ENCODE results near the gene FAM234B.

FAM234B gene

DNA sequence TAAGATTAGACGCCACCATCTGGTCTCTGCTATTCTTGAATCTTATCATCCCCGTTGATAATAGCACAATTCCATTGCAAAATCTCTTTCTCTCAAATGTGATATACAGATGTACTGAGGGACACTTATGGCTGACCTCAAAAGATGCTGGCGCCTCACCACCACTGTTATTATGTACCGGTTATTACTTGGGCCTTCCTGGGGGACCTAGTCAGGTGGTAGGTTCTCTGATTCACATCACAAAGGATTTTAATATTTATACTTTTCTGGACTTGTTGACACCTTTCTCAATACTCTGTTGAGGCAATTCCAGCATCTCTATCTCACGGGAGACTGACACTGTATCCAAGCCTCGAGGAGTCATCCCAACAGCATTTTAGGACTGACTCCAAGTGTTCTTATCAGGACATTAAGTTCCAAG lies 21.3 kb upstream of the FAM234B start:
- H3K9me3 ChIP-seq (ENCODE audit: control insufficient read depth in 5 of 5, low read length in 5 of 5): no peaks in the 10 kb centered on the region
- no peak overlapping the region for H3K9ac ChIP-seq (ENCODE audit: low read length in 5 of 5)
- H3K27ac ChIP-seq (ENCODE audit: low read depth, low read length): no peak overlapping the region
- peaks cover 0 to 5% (median 0%) of the 10 kb centered on the region in 5 donors for H3K27me3 ChIP-seq (ENCODE audit: control insufficient read depth in 5 of 5, insufficient read depth in 4 of 5, low read length in 5 of 5)
- H3K4me3 ChIP-seq (ENCODE audit: low read depth in 1 of 5, low read length in 5 of 5): no peak overlapping the region
- H3K36me3 ChIP-seq (ENCODE audit: control insufficient read depth in 5 of 5, insufficient read depth in 5 of 5, low read length in 5 of 5): no peaks in the 10 kb centered on the region
- H3K4me1 ChIP-seq (ENCODE audit: control insufficient read depth in 5 of 5, insufficient read depth in 5 of 5, low read length in 5 of 5): peaks cover 0 to 15% (median 0%) of the 10 kb centered on the region in 5 donors

DNA sequence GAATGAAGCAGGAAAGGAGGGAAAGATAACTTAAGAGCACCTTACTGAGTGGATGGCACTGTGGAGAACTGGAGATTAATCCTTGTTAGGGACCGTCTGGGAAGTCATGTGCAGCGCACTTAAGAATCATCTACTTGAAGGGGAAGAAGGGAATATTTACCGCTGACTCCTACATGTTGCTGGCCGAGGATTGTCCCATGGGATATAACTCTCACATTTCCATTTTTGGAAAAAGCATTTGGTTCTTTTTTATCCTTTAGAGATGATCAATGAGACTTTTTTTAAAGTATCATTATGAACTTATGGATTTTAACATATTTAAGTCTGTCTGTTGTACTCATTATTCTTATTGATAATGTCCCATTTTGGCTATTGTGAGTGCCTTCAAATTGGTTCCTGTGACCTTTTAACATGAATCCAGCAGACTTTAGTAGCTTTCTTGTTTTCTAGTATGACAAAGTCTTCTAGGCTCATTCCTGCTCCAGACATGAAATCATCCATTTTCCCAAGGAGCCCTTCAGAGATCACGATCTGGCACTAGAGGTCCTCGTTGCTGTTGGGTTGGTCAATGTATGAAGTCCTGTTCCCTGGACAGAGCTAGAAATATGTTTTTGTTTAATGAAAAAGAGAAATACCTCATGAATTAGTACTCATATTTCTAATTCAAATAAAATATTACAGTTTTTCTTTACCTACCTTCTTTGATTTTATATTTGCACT lies 20.2 kb upstream of the FAM234B start:
- Histone ChIP-seq H3K4me1 (ENCODE audit: control insufficient read depth in 5 of 5, insufficient read depth in 5 of 5, low read length in 5 of 5) (peaks cover 0 to 15% (median 0%) of the 10 kb centered on the region in 5 donors), H3K27ac (ENCODE audit: low read depth, low read length) (no peak overlapping the region), H3K4me3 (ENCODE audit: low read depth in 1 of 5, low read length in 5 of 5) (no peak overlapping the region), H3K9me3 (ENCODE audit: control insufficient read depth in 5 of 5, low read length in 5 of 5) (no peaks in the 10 kb centered on the region), H3K9ac (ENCODE audit: low read length in 5 of 5) (no peak overlapping the region), H3K27me3 (ENCODE audit: control insufficient read depth in 5 of 5, insufficient read depth in 4 of 5, low read length in 5 of 5) (peaks cover 0 to 5% (median 0%) of the 10 kb centered on the region in 5 donors), H3K36me3 (ENCODE audit: control insufficient read depth in 5 of 5, insufficient read depth in 5 of 5, low read length in 5 of 5) (no peaks in the 10 kb centered on the region)

DNA sequence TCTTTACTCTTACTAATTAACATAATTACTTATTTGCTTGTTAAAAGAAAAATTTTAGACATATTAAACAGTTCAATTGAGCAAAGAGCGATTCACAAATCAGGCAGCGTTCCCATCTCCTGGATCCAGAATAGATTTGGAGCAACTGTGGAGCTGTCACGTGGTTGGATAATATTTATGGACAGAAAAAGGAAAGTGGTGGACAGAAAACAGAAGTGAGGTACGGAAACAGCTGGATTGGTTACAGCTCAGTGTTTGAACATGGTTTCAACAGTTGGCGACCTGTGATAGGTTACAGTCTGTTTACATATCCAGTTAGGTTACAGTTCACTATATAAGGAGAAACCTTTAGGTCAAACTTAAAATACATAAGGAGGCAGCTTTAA lies 19.7 kb upstream of the FAM234B start:
- no peak overlapping the region for H3K27ac ChIP-seq (ENCODE audit: low read depth, low read length)

DNA sequence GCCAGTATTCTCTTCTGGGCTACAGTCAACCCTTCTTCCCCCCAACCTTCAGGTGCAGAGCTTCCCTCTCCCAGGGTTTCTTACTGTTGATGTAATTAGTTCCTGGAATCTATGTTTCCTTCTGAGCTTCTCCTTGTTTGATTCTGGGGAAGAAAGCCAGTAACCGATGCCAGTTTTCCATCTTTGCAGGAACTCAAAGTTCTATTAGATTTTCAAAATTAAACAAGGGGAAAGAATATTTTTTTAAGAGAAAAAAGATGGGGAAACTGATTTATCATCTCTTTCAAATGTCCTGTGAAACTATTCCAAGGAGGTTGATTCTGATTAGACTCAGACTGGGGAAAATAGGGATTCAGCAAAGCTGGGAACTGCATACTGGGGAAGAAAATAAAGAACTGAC lies 17.9 kb upstream of the FAM234B start:
- no peak overlapping the region for H3K4me3 ChIP-seq (ENCODE audit: low read depth in 1 of 5, low read length in 5 of 5)
- H3K27ac ChIP-seq (ENCODE audit: low read depth, low read length): no peak overlapping the region
- H3K9me3 ChIP-seq (ENCODE audit: control insufficient read depth in 5 of 5, low read length in 5 of 5): no peaks in the 10 kb centered on the region
- H3K27me3 ChIP-seq (ENCODE audit: control insufficient read depth in 5 of 5, insufficient read depth in 4 of 5, low read length in 5 of 5): peaks cover 0 to 7% (median 0%) of the 10 kb centered on the region in 5 donors
- no peak overlapping the region for H3K9ac ChIP-seq (ENCODE audit: low read length in 5 of 5)
- peaks cover 0 to 15% (median 0%) of the 10 kb centered on the region in 5 donors for H3K4me1 ChIP-seq (ENCODE audit: control insufficient read depth in 5 of 5, insufficient read depth in 5 of 5, low read length in 5 of 5)
- no peaks in the 10 kb centered on the region for H3K36me3 ChIP-seq (ENCODE audit: control insufficient read depth in 5 of 5, insufficient read depth in 5 of 5, low read length in 5 of 5)

More for the DNA sequence above, 19.7 kb upstream of the FAM234B start:
- peak overlapping the region in 1 of 5 donors; percentile 36 for H3K4me3 ChIP-seq (ENCODE audit: low read depth in 1 of 5, low read length in 5 of 5)
- H3K27me3 ChIP-seq (ENCODE audit: control insufficient read depth in 5 of 5, insufficient read depth in 4 of 5, low read length in 5 of 5): peaks cover 0 to 7% (median 0%) of the 10 kb centered on the region in 5 donors
- no peaks in the 10 kb centered on the region for H3K36me3 ChIP-seq (ENCODE audit: control insufficient read depth in 5 of 5, insufficient read depth in 5 of 5, low read length in 5 of 5)
- H3K4me1 ChIP-seq (ENCODE audit: control insufficient read depth in 5 of 5, insufficient read depth in 5 of 5, low read length in 5 of 5): peaks cover 0 to 15% (median 0%) of the 10 kb centered on the region in 5 donors
- H3K9me3 ChIP-seq (ENCODE audit: control insufficient read depth in 5 of 5, low read length in 5 of 5): no peaks in the 10 kb centered on the region
- peak overlapping the region in 1 of 5 donors; percentile 15 for H3K9ac ChIP-seq (ENCODE audit: low read length in 5 of 5)

DNA sequence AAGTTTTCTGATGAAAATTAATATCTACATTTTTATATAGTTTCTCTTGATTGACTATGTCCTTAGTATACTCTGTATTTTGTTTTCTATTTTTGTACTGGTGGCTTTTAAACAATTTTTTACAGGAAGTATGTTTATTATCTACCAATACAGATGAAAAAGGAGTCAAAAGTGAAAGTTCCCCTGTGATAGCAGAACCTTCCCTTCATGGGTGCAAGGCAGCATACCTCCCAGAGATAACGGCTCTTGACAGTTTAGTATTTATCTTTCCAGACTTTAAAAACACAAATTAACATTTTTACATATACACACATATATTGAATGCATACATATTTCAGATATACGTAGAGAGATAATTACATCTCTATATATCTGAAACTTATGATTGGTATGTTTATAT lies 17.1 kb upstream of the FAM234B start:
- no peak overlapping the region for H3K27ac ChIP-seq (ENCODE audit: low read depth, low read length)
- H3K4me1 ChIP-seq (ENCODE audit: control insufficient read depth in 5 of 5, insufficient read depth in 5 of 5, low read length in 5 of 5): peaks cover 0 to 15% (median 0%) of the 10 kb centered on the region in 5 donors
- H3K27me3 ChIP-seq (ENCODE audit: control insufficient read depth in 5 of 5, insufficient read depth in 4 of 5, low read length in 5 of 5): peaks cover 0 to 7% (median 0%) of the 10 kb centered on the region in 5 donors
- H3K4me3 ChIP-seq (ENCODE audit: low read depth in 1 of 5, low read length in 5 of 5): no peak overlapping the region
- H3K9ac ChIP-seq (ENCODE audit: low read length in 5 of 5): no peak overlapping the region
- H3K36me3 ChIP-seq (ENCODE audit: control insufficient read depth in 5 of 5, insufficient read depth in 5 of 5, low read length in 5 of 5): no peaks in the 10 kb centered on the region
- no peaks in the 10 kb centered on the region for H3K9me3 ChIP-seq (ENCODE audit: control insufficient read depth in 5 of 5, low read length in 5 of 5)

DNA sequence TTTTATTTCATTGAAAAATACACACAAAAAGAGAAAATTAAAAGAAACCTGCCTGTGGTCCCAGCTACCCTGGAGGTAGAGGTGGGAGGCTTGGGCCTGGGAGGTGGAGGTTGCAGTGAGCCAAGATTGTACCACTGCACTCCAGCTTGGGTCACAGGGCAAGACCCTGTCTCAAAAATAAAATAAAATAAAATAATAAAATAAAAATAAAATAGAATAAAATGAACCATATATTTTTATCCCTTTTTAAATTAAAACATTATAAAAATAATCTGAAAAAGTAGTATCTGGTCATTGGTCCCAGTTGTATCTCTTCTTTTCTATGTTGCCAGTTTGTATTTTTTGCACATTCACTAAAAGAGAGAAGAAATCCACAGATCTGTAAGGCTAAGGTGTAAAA lies 16.7 kb upstream of the FAM234B start:
- no peaks in the 10 kb centered on the region for H3K9me3 ChIP-seq (ENCODE audit: control insufficient read depth in 5 of 5, low read length in 5 of 5)
- H3K36me3 ChIP-seq (ENCODE audit: control insufficient read depth in 5 of 5, insufficient read depth in 5 of 5, low read length in 5 of 5): no peaks in the 10 kb centered on the region
- no peak overlapping the region for H3K27ac ChIP-seq (ENCODE audit: low read depth, low read length)
- peaks cover 0 to 15% (median 0%) of the 10 kb centered on the region in 5 donors for H3K4me1 ChIP-seq (ENCODE audit: control insufficient read depth in 5 of 5, insufficient read depth in 5 of 5, low read length in 5 of 5)
- no peak overlapping the region for H3K9ac ChIP-seq (ENCODE audit: low read length in 5 of 5)
- no peak overlapping the region for H3K4me3 ChIP-seq (ENCODE audit: low read depth in 1 of 5, low read length in 5 of 5)
- peaks cover 0 to 7% (median 0%) of the 10 kb centered on the region in 5 donors for H3K27me3 ChIP-seq (ENCODE audit: control insufficient read depth in 5 of 5, insufficient read depth in 4 of 5, low read length in 5 of 5)

DNA sequence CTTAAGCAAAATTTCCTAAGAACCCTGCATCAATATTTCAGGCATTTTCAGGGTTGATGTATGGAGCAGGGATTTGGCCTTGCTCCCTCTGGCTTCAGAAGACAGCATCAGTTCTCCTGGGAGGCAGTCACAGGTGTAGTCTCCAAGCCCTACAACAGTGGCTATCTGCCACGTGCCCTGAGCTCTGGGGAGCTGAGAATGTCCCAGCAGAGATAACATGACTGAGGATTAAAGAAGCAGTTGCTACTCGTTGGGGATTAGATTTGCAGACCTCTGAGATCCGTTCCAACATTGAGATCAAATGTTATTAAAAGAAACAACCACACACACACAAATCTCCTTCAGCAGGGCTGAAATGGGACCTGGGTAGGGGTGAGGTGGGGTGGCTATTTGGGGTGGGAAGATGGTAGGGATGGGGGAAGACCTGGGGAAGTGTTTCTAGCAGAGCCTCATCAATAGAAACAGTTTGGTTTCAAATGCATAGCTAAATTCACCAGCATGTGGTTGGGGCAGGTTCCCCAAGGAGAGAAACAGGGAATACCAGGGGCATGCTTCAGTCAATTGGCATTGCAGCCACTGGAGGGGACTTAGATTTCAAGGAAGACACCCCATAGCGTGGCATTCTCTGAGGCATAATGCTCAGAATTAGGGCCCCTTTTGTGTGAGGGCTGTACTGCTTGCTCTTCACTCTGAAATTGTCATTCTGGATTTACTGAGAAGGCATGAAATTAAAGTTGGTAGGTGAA lies 15.2 kb upstream of the FAM234B start:
- Histone ChIP-seq H3K4me1 (ENCODE audit: control insufficient read depth in 5 of 5, insufficient read depth in 5 of 5, low read length in 5 of 5) (peaks cover 0 to 13% (median 3%) of the 10 kb centered on the region in 5 donors), H3K9me3 (ENCODE audit: control insufficient read depth in 5 of 5, low read length in 5 of 5) (no peaks in the 10 kb centered on the region), H3K9ac (ENCODE audit: low read length in 5 of 5) (no peak overlapping the region), H3K36me3 (ENCODE audit: control insufficient read depth in 5 of 5, insufficient read depth in 5 of 5, low read length in 5 of 5) (no peaks in the 10 kb centered on the region), H3K4me3 (ENCODE audit: low read depth in 1 of 5, low read length in 5 of 5) (no peak overlapping the region), H3K27ac (ENCODE audit: low read depth, low read length) (no peak overlapping the region), H3K27me3 (ENCODE audit: control insufficient read depth in 5 of 5, insufficient read depth in 4 of 5, low read length in 5 of 5) (peaks cover 0 to 7% (median 0%) of the 10 kb centered on the region in 5 donors)

DNA sequence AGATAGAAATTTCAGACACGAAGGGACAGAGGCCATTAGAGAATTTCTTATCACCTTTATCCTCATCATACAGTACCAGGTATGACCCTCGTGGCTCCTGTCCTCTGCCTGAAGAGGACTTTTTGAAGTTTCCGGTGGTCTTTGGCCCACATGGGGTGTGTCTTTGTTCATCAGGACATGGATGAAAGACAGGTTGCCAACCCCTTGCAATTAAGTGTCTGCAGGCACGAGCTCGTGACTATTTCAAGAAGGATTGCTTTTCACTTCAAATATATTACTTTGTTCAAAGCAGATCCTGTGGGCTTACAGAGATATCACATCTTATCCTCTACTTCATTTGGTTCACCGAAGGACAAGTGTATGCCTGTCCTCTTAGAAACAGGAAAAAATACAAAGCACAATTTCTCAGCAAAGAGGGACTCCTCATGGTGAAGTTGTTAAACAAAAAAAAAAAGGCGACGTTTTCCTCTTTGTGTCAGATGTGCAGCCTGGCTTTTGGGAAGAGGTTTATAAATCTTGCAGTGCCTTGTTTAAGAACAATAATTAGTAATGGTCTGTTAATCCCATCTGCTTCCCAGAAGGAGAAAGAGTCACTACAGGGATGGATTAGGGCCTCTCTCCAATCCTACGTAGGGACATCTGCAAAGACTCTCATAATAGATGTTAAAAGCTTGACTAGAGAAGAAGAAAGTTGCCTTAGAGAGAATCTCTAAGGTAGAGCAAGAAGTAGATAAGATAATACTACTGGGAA lies 13.5 kb upstream of the FAM234B start:
- Histone ChIP-seq H3K36me3 (ENCODE audit: control insufficient read depth in 5 of 5, insufficient read depth in 5 of 5, low read length in 5 of 5) (no peaks in the 10 kb centered on the region), H3K4me1 (ENCODE audit: control insufficient read depth in 5 of 5, insufficient read depth in 5 of 5, low read length in 5 of 5) (peaks cover 0 to 7% (median 3%) of the 10 kb centered on the region in 5 donors), H3K4me3 (ENCODE audit: low read depth in 1 of 5, low read length in 5 of 5) (no peak overlapping the region), H3K27me3 (ENCODE audit: control insufficient read depth in 5 of 5, insufficient read depth in 4 of 5, low read length in 5 of 5) (peaks cover 0 to 7% (median 0%) of the 10 kb centered on the region in 5 donors), H3K9me3 (ENCODE audit: control insufficient read depth in 5 of 5, low read length in 5 of 5) (no peaks in the 10 kb centered on the region), H3K9ac (ENCODE audit: low read length in 5 of 5) (no peak overlapping the region), H3K27ac (ENCODE audit: low read depth, low read length) (no peak overlapping the region)

DNA sequence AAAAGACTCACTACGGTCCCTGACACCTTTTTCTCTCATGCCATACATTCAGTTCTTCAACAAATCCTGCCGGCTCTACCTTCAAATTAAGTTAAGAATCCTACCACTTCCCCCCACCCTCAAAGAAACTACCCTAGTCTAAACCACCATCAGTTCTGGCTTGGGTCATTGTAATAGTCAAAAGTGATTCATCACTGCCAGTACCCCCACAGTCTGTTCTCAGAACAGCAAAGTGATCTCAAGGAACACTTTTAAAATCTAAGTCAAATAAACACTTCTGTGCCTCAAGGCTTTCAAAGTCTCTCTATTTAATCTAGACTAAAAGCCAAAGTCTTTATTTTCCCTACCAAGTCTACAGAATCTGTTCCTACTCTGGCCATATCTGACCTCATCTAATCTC lies 12.0 kb upstream of the FAM234B start:
- H3K27me3 ChIP-seq (ENCODE audit: control insufficient read depth in 5 of 5, insufficient read depth in 4 of 5, low read length in 5 of 5): peaks cover 0 to 2% (median 0%) of the 10 kb centered on the region in 5 donors
- no peak overlapping the region for H3K4me3 ChIP-seq (ENCODE audit: low read depth in 1 of 5, low read length in 5 of 5)

More for the DNA sequence above, 12.0 kb upstream of the FAM234B start:
- H3K9me3 ChIP-seq (ENCODE audit: control insufficient read depth in 5 of 5, low read length in 5 of 5): no peaks in the 10 kb centered on the region
- no peak overlapping the region for H3K27ac ChIP-seq (ENCODE audit: low read depth, low read length)
- H3K4me1 ChIP-seq (ENCODE audit: control insufficient read depth in 5 of 5, insufficient read depth in 5 of 5, low read length in 5 of 5): peaks cover 0 to 3% (median 0%) of the 10 kb centered on the region in 5 donors
- H3K36me3 ChIP-seq (ENCODE audit: control insufficient read depth in 5 of 5, insufficient read depth in 5 of 5, low read length in 5 of 5): no peaks in the 10 kb centered on the region
- H3K9ac ChIP-seq (ENCODE audit: low read length in 5 of 5): no peak overlapping the region

All from subcutaneous abdominal adipose tissue (tissue), 5 donors.